Keratinocyte (primary cell): ENCODE results near the gene KCNG1. TPM values are rescaled to one million over a fixed set of nuclear protein-coding genes. Genes with fewer than 3 reads are reported as not detected.

Experiments
- DNase-seq: peaks from one replicate; pipeline ENCODE4 v3.0.0-alpha.2; 2011; ENCODE audit warnings: low read depth, missing footprints, low spot score
- FAIRE-seq: peaks from 2 replicates; lab custom pipeline; 2011; peaks lifted over from hg19 to GRCh38; lab: Jason Lieb, UNC
- H2AFZ ChIP-seq: 2 replicates; pipeline ENCODE4 v1.6.0; 2012; ENCODE audit warnings: low read length, control low read depth, inconsistent platforms; ENCODE audit not compliant: control insufficient read depth
- H3K27ac ChIP-seq: 2 replicates; pipeline ENCODE4 v1.5.1; 2011; ENCODE audit warnings: low read length; ENCODE audit not compliant: control insufficient read depth, insufficient read depth
- H3K27me3 ChIP-seq: 3 replicates; pipeline ENCODE4 v1.6.0; 2011; ENCODE audit warnings: low read length; ENCODE audit not compliant: control insufficient read depth, insufficient read depth; ENCODE audit errors: extremely low read depth
- H3K36me3 ChIP-seq, 2 experiments: 2 replicates in 1 of 2; 3 replicates in 1 of 2; pipeline ENCODE4 v1.5.1; 2011; ENCODE audit warnings: low read length in 2 of 2, mild to moderate bottlenecking in 1 of 2; ENCODE audit not compliant: control insufficient read depth in 2 of 2, insufficient read depth in 2 of 2; ENCODE audit errors: extremely low read depth in 1 of 2
- H3K4me1 ChIP-seq: 3 replicates; pipeline ENCODE4 v1.5.1; 2011; ENCODE audit warnings: low read length; ENCODE audit not compliant: control insufficient read depth, insufficient read depth; ENCODE audit errors: extremely low read depth
- H3K4me2 ChIP-seq: 3 replicates; pipeline ENCODE4 v1.6.0; 2011; ENCODE audit warnings: low read depth, low read length; ENCODE audit not compliant: control insufficient read depth, insufficient read depth; ENCODE audit errors: extremely low read depth
- H3K4me3 ChIP-seq, 3 experiments: fragments of 200-600 bp in 1 of 3; sonication (generic) in 1 of 3; 2 replicates in 2 of 3; 3 replicates in 1 of 3; pipeline ENCODE4 v1.5.1; 2011 to 2016; ENCODE audit warnings: low read length in 3 of 3, mild to moderate bottlenecking in 3 of 3, control low read depth in 2 of 3, inconsistent platforms in 1 of 3, low read depth in 1 of 3, mixed read lengths in 1 of 3, mixed run types in 1 of 3, moderate library complexity in 1 of 3; ENCODE audit not compliant: control insufficient read depth in 2 of 3, insufficient read depth in 2 of 3; ENCODE audit errors: extremely low read depth in 1 of 3
- H3K79me2 ChIP-seq: 2 replicates; pipeline ENCODE4 v1.6.0; 2012; ENCODE audit warnings: low read length; ENCODE audit not compliant: control insufficient read depth, insufficient read depth
- H3K9ac ChIP-seq: 3 replicates; pipeline ENCODE4 v1.6.0; 2011; ENCODE audit warnings: low read length; ENCODE audit not compliant: control insufficient read depth, insufficient read depth; ENCODE audit errors: extremely low read depth
- H3K9me1 ChIP-seq: 3 replicates; pipeline ENCODE4 v1.6.0; 2011; ENCODE audit warnings: low read length; ENCODE audit not compliant: control insufficient read depth, insufficient read depth; ENCODE audit errors: extremely low read depth
- H3K9me3 ChIP-seq: 2 replicates; pipeline ENCODE4 v1.5.1; 2012; ENCODE audit warnings: low read depth, low read length; ENCODE audit not compliant: control insufficient read depth
- H4K20me1 ChIP-seq: 3 replicates; pipeline ENCODE4 v1.6.0; 2011; ENCODE audit warnings: low read length; ENCODE audit not compliant: control insufficient read depth, insufficient read depth; ENCODE audit errors: extremely low read depth
- EZH2 ChIP-seq: IDR thresholded peaks from one replicate; pipeline ENCODE4 v1.6.1; 2012; ENCODE audit warnings: inconsistent platforms, mild to moderate bottlenecking, low read length, moderate library complexity
- dilution Hi-C: fragments of 300-500 bp; cut with MboI; formaldehyde crosslinking; loops from one replicate; pipeline ENCODE4 v1.7.0; 2020; ENCODE audit warnings: low sequenced_read_pairs; ENCODE audit not compliant: extremely low pct_ligation_motif_present
- polyA plus RNA-seq, 5 experiments: library from polyadenylated mRNA; depleted of rRNA in 3 of 5; stranded (reverse) in 3 of 5; stranded (forward) in 1 of 5; unstranded in 1 of 5; fragments of >200 nt; gene quantifications; 1 replicate in 1 of 5; 2 replicates in 3 of 5; 3 replicates in 1 of 5; pipeline versions ENCODE4 v1.2.1 to v1.2.3, GENCODE V29; 2011 to 2012; ENCODE audit warnings: missing spikeins in 2 of 5, low read depth in 1 of 5, low replicate concordance in 1 of 5
- TF ChIP-seq, protein P1 (sequence below), 3 experiments: IDR thresholded peaks in 1 of 3; conservative IDR thresholded peaks in 1 of 3; optimal IDR thresholded peaks in 1 of 3; 2 replicates in 2 of 3; 3 replicates in 1 of 3; pipeline versions ENCODE3 to v1.5.1; 2011; ENCODE audit warnings: low read length in 3 of 3, mild to moderate bottlenecking in 3 of 3, moderate library complexity in 2 of 3, control low read depth in 1 of 3, inconsistent platforms in 1 of 3; ENCODE audit not compliant: insufficient read depth in 2 of 3; ENCODE audit errors: extremely low read depth in 1 of 3

The KCNG1 gene
- polyA plus RNA-seq, 1 donor (not counting 4 experiments of a cell fraction or from before 2014, with no cell fraction given) = 2.5 TPM

DNA sequence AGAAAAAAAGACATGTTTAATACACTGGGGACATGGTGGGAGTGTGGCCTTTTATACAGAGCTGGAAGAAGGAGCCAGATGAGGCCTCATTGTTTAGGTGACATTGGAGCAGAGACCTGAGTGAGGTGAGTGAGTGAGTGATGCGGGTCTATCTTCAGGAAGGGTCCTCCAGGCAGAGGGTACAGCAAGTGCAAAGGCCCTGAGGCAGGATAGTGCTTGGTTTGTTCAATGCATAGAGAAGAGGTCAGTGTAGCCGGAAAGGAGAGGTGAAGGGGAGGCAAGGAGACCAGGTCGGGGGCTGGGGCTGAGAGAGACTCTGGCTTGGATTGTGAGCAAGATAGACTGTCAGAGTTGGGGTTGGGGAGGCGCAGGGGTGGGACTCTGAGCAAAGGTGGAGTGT, 23.6 kb downstream of the KCNG1 start:
- dilution Hi-C loops = no loop called here
- DNase-seq (no peak), FAIRE-seq (no peak)
- H3K9me3 ChIP-seq = no peaks in the 10 kb centered on the region
- H3K27ac ChIP-seq = no peak overlapping the region
- H3K4me1 ChIP-seq = no peaks in the 10 kb centered on the region
- TF ChIP-seq, protein P1, sequence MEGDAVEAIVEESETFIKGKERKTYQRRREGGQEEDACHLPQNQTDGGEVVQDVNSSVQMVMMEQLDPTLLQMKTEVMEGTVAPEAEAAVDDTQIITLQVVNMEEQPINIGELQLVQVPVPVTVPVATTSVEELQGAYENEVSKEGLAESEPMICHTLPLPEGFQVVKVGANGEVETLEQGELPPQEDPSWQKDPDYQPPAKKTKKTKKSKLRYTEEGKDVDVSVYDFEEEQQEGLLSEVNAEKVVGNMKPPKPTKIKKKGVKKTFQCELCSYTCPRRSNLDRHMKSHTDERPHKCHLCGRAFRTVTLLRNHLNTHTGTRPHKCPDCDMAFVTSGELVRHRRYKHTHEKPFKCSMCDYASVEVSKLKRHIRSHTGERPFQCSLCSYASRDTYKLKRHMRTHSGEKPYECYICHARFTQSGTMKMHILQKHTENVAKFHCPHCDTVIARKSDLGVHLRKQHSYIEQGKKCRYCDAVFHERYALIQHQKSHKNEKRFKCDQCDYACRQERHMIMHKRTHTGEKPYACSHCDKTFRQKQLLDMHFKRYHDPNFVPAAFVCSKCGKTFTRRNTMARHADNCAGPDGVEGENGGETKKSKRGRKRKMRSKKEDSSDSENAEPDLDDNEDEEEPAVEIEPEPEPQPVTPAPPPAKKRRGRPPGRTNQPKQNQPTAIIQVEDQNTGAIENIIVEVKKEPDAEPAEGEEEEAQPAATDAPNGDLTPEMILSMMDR (optimal IDR thresholded peaks at IDR 0.05 in 1 of 3, IDR thresholded peaks at IDR 0.05 in 1 of 3, conservative IDR thresholded peaks at IDR 0.05 in 1 of 3; ENCODE audit: extremely low read depth in 1 of 3, insufficient read depth in 2 of 3, low read length in 3 of 3) = no peak
- TF ChIP-seq EZH2 = no peak
- no peaks in the 10 kb centered on the region for H3K27me3 ChIP-seq
- no peak overlapping the region for H3K9ac ChIP-seq
- H2AFZ ChIP-seq = no peak overlapping the region
- H4K20me1 ChIP-seq = no peaks in the 10 kb centered on the region
- H3K4me3 ChIP-seq = no peak overlapping the region
- H3K79me2 ChIP-seq = no peaks in the 10 kb centered on the region
- H3K36me3 ChIP-seq = no peaks in the 10 kb centered on the region
- H3K4me2 ChIP-seq = no peak overlapping the region
- H3K9me1 ChIP-seq = no peaks in the 10 kb centered on the region

DNA sequence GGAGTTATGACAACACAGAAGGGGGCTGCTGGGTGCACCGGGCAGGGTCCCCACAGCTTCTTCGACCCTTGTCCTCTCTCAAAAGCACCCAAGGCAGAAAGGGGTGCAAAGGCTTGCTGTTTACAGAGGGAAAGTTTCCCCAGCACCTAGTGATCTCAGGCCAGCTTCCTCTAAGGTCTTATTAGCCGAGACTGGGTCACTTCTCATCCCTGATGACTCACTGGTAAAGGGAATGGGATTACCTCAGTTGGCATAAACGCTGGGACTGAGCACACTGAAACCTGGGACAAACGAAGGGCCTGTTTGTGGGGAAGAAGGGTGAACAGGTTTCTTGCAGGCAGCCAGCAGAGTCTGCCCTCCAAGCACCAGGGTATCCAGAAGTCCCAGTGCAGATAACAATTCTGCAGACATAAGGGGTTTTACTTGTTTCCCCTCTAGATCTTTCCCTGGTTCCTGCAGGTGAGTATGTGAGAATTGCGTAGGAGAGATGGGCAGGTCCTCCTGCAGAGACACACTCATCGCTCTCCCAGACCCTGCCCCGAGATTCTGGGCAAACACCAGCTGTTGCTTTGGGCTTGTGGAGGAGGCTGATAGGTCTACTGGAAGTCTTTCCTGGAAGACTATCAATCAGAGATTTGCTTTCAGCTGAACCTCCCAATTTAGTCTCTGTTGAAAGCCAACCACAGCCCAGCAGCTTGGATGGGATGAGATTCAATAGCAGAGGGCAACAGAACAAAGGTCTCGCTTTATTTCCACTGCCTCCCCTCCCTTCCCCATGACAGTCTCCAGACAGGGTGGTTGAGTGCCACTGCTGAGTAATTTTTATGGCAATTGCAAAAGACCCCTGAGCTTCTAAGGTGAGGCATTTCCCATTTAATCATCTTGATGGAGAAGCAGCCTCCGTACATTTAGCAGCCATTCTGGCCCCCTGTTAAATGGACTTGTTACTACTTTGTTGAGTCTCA, 25.7 kb downstream of the KCNG1 start:
- H3K4me3 ChIP-seq = no peak overlapping the region
- H3K36me3 ChIP-seq = no peaks in the 10 kb centered on the region
- no peaks in the 10 kb centered on the region for H3K9me1 ChIP-seq
- H3K27ac ChIP-seq = no peak overlapping the region
- FAIRE-seq (no peak), DNase-seq (no peak)
- no peaks in the 10 kb centered on the region for H3K27me3 ChIP-seq
- H3K9ac ChIP-seq = no peak overlapping the region
- H4K20me1 ChIP-seq = no peaks in the 10 kb centered on the region
- H2AFZ ChIP-seq = no peak overlapping the region
- dilution Hi-C loops = no loop called here
- TF ChIP-seq, protein P1 (optimal IDR thresholded peaks at IDR 0.05 in 1 of 3, IDR thresholded peaks at IDR 0.05 in 1 of 3, conservative IDR thresholded peaks at IDR 0.05 in 1 of 3; ENCODE audit: extremely low read depth in 1 of 3, insufficient read depth in 2 of 3, low read length in 3 of 3) = no peak
- no peak for TF ChIP-seq EZH2
- H3K4me2 ChIP-seq = no peak overlapping the region
- H3K79me2 ChIP-seq = no peaks in the 10 kb centered on the region
- no peaks in the 10 kb centered on the region for H3K9me3 ChIP-seq
- H3K4me1 ChIP-seq = peaks cover 13% of the 10 kb centered on the region
